ENCODE measurements around the gene GRAMD1B. TPM values are rescaled to one million over a fixed set of nuclear protein-coding genes. Genes with fewer than 3 reads are reported as not detected.

GRAMD1B gene
- total RNA-seq, 4 donors from 2014 or later = 1.8 to 4.0 (median 3.0) TPM

GRCh38 chr11:123484448-123484847 is 54.4 kb downstream of the GRAMD1B start:
- ATAC-seq = no peak
- 82 to 96% methylated on average over 5 to 7 of the region's 8 CpGs for WGBS, 2 donors (ENCODE audit: low coverage in 1 of 2)
- no peaks in the 10 kb centered on the region for H3K9me3 ChIP-seq
- TF ChIP-seq POLR2AphosphoS5 (IDR thresholded peaks at IDR 0.05) = no peak
- no peak for TF ChIP-seq CTCF (IDR thresholded peaks at IDR 0.05)
- no peak for TF ChIP-seq POLR2A (IDR thresholded peaks at IDR 0.05)
- no peak for TF ChIP-seq EP300 (IDR thresholded peaks at IDR 0.05)
- H3K4me1 ChIP-seq = no peaks in the 10 kb centered on the region
- peaks cover 6% of the 10 kb centered on the region for H3K27me3 ChIP-seq
- no peak overlapping the region for H3K27ac ChIP-seq
- H3K4me3 ChIP-seq = no peak overlapping the region
- no peaks in the 10 kb centered on the region for H3K36me3 ChIP-seq

DNA sequence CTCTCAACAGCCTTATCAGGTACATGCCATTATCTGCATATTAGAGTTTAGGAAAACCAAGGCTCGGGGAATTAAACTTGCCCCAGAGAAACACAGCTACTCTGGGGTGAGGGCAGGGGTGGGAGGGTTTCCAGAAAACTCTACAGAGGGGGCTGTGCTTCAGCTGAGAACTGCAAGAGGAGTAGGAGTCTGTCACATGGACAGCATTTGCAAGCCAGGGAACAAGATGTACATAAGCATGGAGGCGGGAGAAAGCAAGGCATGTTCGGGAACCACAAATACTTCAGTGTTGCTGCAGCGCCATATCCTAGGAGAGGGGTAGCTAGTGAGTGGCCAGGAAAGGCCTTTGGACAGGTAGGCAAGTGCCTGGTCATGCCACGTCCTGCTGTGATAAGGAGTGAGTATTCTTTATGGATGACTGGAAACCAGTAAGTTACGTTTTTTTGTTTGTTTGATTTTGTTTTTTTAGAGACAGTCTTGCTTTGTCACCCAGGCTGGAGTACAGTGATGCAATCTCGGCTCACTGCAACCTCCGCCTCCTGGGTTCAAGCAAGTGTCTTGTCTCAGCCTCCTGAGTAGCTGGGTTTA is 57.2 kb downstream of the GRAMD1B start:
- ATAC-seq = no peak
- TF ChIP-seq EP300 (IDR thresholded peaks at IDR 0.05) = no peak
- Histone ChIP-seq H3K4me3 (no peak overlapping the region), H3K36me3 (no peaks in the 10 kb centered on the region), H3K27ac (no peak overlapping the region), H3K9me3 (no peaks in the 10 kb centered on the region), H3K27me3 (peaks cover 6% of the 10 kb centered on the region), H3K4me1 (no peaks in the 10 kb centered on the region)
- 77 to 85% methylated on average over 5 to 8 of the region's 8 CpGs for WGBS, 2 donors (ENCODE audit: low coverage in 1 of 2)

DNA sequence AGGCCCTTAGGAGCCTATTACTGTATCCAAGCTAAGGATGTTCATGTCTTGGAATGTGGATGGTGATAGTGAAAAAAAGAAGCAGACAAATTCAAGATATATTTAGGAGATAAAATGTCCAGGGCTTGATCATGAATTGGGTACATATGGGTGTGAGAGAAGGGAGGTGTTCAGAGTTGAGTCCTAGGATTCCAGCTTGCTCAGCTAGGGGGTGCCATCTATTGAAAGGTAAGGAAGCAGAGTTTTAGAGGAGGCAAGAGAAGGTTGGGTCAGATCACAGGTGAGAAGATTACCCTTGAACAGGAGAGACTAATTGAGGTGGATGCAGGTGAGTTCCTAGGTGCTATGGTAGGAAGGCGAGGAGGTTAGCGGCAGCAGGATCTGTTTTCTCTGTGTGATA is 60.5 kb downstream of the GRAMD1B start:
- TF ChIP-seq CTCF (IDR thresholded peaks at IDR 0.05) (no peak), POLR2AphosphoS5 (IDR thresholded peaks at IDR 0.05) (no peak), POLR2A (IDR thresholded peaks at IDR 0.05) (no peak)
- Histone ChIP-seq H3K4me1 (no peaks in the 10 kb centered on the region), H3K27ac (no peak overlapping the region), H3K36me3 (no peaks in the 10 kb centered on the region), H3K4me3 (no peak overlapping the region), H3K9me3 (no peaks in the 10 kb centered on the region), H3K27me3 (peaks cover 6% of the 10 kb centered on the region)
- no peak for ATAC-seq
- WGBS, 2 donors (ENCODE audit: low coverage in 1 of 2) = 92 to 97% methylated on average over 2 of the region's 2 CpGs

GRCh38 chr11:123491241-123491640 is 61.2 kb downstream of the GRAMD1B start:
- no peak overlapping the region for H3K27ac ChIP-seq

GRCh38 chr11:123493349-123494063 is 63.4 kb downstream of the GRAMD1B start:
- no peak overlapping the region for H3K4me3 ChIP-seq
- no peak for TF ChIP-seq POLR2AphosphoS5 (IDR thresholded peaks at IDR 0.05)
- no peak for TF ChIP-seq POLR2A (IDR thresholded peaks at IDR 0.05)
- TF ChIP-seq EP300 (IDR thresholded peaks at IDR 0.05) = no peak
- TF ChIP-seq CTCF (IDR thresholded peaks at IDR 0.05) = no peak
- 71 to 91% methylated on average over 1 to 2 of the region's 5 CpGs for WGBS, 2 donors (ENCODE audit: low coverage in 1 of 2)
- H3K9me3 ChIP-seq = no peaks in the 10 kb centered on the region
- no peaks in the 10 kb centered on the region for H3K4me1 ChIP-seq
- no peaks in the 10 kb centered on the region for H3K27me3 ChIP-seq
- ATAC-seq = no peak
- H3K27ac ChIP-seq = no peak overlapping the region
- H3K36me3 ChIP-seq = no peaks in the 10 kb centered on the region

More at GRCh38 chr11:123491241-123491640, 61.2 kb downstream of the GRAMD1B start:
- Histone ChIP-seq H3K4me3 (no peak overlapping the region), H3K27me3 (peaks cover 2% of the 10 kb centered on the region), H3K9me3 (no peaks in the 10 kb centered on the region), H3K4me1 (no peaks in the 10 kb centered on the region), H3K36me3 (no peaks in the 10 kb centered on the region)
- no peak for TF ChIP-seq POLR2AphosphoS5 (IDR thresholded peaks at IDR 0.05)
- no peak for TF ChIP-seq POLR2A (IDR thresholded peaks at IDR 0.05)
- TF ChIP-seq CTCF (IDR thresholded peaks at IDR 0.05) = no peak
- TF ChIP-seq EP300 (IDR thresholded peaks at IDR 0.05) = no peak
- ATAC-seq = no peak
- WGBS, 2 donors (ENCODE audit: low coverage in 1 of 2) = 73% methylated on average over 2 of the region's 3 CpGs; no CpG with 5 or more reads in 1 of the 2 donors
